GM12892 (cell line): Measurements from ENCODE around the gene PYM1.

Source experiments
- POLR2A ChIP-seq: IDR thresholded peaks from 2 replicates; pipeline ENCODE4 v1.6.1; 2011; ENCODE audit warnings: low read depth, low read length, control low read depth
- POLR2AphosphoS5 ChIP-seq: IDR thresholded peaks from 2 replicates; pipeline ENCODE4 v1.6.1; 2011; ENCODE audit warnings: low read depth, low read length, control low read depth
- TAF1 ChIP-seq: IDR thresholded peaks from 2 replicates; pipeline ENCODE4 v1.6.1; 2011; ENCODE audit warnings: low read depth, mild to moderate bottlenecking, control low read depth, low read length, borderline replicate concordance

DNA sequence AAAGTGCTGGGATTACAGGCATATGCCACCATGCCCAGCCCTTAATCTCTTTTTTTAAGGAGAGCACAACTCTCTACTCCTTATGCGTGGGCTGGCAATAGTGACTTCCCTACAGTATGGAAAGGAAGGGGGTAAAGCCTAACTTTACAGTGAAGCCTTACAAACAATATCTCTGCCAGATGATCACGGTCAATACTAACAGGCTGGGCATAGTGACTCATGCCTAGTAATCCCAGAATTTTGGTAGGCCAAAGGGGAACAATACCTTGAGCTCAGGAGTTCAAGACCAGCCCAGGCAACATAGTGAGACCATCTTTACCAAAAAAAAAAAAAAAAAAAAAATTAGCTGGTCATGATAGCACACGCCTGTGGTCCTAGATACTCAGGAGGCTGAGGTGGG lies 5.6 kb downstream of the PYM1 start:
- no peak for TF ChIP-seq POLR2AphosphoS5
- TF ChIP-seq TAF1 = no peak
- TF ChIP-seq POLR2A = no peak
